ENCODE results near the gene SDR42E2.
"Not testable (repeated sequence)": the region's sequence is repeated elsewhere in the genome, so short reads cannot be mapped to it uniquely, and the experiment has no call there.

SDR42E2 gene

DNA sequence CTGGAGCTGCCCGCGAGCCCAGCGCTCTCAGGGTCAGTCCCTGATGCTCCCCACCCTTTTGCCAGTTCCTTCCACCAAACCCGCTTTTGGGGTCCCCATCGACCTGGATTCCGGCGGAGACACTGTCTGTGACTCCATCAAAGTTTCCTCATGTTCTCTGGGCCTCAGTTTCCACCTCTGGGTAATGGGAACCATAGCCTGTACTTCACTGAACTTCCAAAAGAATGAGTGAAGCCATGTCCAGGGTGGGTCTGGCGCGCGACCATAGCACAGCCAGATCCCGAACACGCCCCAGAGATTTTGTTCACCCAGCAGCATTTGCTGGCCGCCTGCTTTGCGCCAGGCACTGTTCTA lies 327 bp downstream of the SDR42E2 start:
- no peak for DNase-seq (ENCODE audit: low read depth)

DNA sequence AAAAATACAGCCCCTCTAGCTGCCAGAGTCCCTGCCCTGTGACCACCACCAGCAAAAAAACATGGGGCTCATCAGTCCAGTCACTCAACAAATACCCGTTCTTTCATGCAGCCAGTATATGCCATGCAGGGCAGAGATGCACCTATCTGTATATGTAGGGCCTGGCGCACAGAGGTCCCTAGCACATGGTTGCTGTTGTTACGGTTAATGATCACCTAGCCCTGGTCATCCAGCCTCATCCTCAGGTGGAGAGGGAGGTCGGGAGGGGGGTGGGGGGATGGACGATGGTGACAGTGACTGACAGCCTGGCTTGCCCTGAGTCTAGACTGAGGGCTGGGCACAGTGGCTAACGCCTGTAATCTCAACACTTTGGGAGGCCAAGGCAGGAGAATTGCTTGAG lies 1.5 kb downstream of the SDR42E2 start:
- no peak for DNase-seq (ENCODE audit: low read depth)

DNA sequence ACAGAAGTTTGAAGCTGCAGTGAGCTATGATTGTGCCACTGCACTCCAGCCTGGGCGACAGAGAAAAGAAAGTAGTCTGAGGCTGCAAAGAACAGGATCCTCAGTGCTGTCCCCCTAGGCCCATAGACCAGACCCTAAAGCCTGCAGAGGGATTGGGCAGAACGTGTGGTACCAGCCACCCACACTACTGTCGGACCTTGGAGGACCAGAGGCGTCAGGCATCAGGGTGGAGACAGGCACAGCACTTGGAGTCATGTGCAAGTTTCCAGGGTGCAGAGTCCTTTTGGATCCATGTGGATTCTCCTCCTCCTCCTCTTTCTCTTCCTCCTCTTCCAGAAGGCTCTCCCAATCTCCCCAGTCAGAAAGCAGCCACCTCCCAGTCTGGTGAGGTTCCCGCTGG lies 2.2 kb downstream of the SDR42E2 start:
- DNase-seq (ENCODE audit: low read depth): no peak

DNA sequence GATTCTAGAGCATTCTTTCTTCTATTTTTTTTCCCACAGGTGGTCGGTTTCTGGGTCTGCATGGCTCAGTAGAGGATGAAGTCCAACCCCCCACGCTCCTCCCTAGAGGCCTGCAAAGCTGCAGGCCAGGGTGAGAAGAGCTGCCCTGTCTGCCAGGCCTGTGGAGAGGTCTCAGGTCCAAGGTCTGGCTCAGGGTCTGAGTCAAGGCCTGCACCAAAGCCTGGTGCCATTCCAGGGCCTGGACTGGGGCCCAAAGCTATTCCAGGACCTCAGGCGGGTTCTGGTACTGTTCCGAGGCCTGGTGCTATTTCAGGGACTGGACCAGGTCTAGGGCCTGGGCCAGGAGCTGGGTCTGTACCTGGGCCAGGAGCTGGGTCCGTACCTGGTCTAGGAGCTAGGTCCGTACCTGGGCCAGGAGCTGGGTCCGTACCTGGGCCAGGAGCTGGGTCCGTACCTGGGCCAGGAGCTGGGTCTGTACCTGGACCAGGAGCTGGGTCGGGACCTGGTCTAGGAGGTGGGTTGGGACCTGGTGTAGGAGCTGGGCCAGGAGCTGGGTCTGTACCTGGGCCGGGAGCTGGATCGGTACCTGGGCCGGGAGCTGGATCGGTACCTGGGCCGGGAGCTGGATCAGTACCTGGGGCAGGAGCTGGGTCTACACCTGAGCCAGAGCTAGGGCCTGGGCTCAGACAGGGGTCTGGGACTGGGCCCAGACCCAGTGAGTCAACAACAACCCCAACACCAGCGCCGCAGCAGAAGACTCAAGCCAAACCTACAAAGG lies 3.4 kb downstream of the SDR42E2 start:
- no peak for DNase-seq (ENCODE audit: low read depth)

DNA sequence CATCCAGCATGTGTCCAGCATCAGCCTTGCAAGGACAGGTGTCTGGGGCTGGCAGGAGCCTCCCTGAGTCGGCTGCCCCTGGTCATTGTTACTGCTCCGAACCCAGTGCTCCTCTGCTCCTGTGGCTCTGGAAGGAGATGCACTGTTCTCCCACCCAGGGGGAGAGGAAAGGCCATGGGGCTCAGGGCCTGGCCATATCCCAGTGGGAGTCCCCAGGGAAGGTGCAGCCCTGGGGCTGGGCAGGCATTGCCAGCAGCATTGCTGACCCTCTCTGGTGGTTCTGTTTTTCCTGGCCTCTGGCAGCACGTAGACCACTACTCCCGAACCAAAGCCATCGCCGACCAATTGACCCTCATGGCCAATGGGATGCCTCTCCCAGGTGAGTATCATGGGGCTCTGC lies 9.6 kb downstream of the SDR42E2 start:
- no peak for DNase-seq (ENCODE audit: low read depth)

DNA sequence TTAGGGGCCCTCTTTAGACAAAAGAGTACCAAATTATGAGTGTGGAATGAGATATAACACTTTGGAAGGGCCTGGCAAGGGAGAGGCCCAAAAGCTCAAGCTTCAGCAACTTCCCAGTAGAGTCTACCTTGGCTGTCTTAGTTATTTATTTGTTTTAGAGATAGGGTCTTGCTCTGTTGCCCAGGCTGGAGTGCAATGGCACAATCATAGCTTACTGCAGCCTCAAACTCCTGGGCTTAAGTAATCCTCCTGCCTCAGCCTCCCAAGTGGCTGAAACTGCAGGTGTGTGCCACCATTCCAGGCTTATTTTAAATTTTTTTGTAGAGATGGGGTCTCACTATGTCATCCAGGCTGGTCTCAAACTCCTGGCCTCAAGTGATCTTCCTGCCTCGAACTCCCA lies 10.3 kb downstream of the SDR42E2 start:
- DNase-seq (ENCODE audit: low read depth): not testable (repeated sequence)

DNA sequence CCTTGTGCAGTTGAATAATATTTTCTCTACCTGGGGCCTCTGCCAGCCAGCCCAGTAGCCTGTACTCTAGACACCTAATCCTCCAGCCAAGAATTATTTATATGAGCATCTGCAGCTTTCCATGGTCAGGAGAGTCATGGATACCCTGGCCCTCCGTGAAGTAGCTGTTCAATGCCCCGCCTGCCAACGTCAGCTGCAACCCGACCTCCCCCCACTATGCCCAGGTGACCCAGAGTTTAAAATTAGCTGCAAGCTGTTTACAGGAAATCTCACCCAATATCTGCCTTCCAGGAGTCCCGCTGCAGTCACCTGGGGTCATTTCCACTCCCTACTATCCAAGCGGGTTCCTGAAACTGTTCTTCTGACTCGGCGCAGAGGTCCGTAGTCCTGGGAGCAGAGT lies 12.3 kb downstream of the SDR42E2 start:
- no peak for DNase-seq (ENCODE audit: low read depth)

DNA sequence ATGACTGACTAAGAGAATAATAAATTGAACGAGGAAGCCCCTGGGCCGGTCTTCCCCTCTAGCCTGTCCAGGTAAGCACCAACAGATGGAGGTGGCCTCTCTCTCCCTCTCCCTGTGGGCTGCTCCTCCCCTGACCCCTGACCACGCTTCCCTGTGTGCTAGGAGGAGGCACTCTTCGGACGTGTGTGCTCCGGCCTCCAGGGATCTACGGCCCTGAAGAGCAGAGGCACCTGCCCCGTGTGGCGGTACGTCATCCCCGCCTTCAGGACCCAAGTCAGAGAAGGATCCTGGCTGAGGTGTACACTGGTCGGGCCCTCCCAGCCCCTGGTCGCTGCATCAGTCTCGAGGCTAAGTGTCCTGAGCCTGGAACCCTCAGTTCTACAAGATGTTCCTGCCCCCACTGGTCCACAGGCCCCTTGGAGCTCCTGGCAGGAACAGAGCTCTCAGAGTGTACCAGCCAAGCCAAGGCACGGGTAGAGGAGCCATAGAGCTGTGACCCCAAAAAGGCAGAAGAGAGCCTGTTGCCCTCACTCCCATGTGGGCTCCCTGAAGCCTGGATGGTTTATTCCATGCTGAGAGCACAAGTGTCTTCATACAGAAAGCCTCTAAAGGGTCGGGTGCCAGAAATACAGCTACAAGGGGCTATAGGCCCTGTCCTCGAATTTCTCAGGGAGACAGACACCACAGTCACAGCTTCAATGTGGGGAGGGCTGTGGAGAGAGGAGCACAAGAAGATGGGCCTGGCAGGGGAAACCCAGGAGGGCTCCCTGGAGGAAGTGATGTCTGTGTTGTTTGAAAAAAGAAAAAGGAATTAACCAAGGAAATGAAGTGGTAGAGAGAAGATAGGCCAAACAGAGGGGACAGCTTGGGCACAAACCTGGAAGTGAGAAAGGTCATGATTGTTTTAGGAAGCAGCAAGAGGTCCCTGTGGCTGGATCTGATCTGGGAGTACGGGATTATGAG lies 15.9 kb downstream of the SDR42E2 start:
- no peak for DNase-seq (ENCODE audit: low read depth)

DNA sequence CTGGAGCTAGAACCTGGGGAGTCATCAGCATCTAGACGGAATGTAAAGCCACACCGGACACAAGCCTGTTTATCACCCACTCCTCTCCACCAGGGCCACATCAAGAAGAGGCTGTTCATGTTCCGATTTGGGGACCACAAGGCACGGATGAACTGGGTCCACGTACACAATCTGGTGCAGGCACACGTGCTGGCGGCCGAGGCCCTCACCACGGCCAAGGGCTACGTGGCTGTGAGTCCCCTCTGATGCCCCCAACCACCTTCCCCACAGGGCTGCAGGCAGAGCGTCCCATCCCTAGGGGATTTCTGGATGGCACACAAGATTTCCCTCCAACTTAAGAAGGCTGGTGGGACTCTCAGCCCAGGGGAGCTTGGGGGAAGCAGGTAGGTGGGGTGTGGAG lies 19.1 kb downstream of the SDR42E2 start:
- DNase-seq (ENCODE audit: low read depth): no peak

DNA sequence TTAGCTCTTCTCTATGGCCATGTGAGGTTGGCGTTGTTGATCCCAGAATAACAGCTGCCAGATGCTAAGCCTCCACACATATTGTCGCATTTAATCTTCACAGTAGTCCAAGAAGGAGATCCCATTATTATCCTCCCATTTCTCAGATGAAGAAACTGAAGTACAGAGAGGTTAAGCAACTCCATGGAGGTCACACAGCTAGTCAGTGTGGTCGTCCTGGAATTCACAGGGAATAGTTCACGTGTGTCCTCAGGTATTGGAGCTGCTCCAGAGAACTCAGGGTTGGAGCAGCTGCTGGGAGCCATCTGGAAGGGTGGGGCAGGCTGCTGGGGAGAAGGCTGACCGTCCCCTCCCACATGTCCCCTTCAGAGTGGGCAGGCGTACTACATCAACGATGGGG lies 19.5 kb downstream of the SDR42E2 start:
- DNase-seq (ENCODE audit: low read depth): no peak

DNA sequence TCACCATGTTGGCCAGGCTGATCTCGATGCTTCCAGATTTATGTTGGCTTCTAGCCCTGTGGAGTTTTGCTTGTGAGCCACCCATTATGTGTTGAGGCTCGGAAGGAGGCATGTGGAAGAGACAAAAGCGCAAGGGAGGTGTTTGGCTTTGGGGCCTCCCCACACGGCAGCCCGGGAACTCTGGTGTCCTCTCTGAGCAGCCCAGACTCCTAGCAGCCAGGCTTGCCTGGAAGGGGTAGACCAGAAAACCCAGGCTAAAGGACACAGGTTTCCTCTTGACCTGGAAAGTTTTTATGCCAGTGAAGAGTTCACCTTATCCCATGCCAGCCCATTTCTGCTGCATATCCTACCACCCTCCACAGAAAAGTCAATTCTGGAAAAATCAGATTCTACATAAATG lies 21.0 kb downstream of the SDR42E2 start:
- DNase-seq (ENCODE audit: low read depth): no peak

DNA sequence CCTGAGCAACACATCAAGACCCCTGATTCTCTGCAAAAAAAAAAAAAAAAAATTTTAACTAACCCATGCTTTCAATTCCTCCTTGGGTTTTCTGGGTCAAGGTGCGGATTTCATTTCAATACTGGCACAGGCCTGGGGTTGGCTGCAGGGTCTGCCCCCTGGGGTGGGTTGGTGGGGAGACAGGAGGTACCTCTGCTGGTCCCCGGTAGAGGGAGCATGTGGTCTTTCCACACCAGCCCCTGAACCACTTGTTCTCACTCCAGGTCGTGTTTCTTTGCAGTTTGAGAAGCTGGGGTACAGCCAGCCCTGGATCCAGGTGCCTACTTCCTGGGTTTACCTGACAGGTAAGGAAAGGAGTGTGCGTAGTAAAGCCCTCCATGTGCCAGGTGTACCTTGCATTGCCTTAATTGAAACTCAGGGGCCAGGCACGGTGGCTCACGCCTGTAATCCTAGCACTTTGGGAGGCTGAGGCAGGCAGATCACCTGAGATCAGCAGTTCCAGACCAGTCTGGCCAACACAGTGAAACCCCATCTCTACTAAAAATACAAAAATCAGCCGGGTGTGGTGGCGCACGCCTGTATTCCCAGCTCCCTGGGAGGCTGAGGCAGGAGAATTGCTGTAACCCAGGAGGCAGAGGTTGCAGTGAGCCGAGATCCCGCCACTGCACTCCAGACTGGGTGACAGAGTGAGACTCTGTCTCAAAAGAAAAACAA lies 21.8 kb downstream of the SDR42E2 start:
- DNase-seq (ENCODE audit: low read depth): no peak

DNA sequence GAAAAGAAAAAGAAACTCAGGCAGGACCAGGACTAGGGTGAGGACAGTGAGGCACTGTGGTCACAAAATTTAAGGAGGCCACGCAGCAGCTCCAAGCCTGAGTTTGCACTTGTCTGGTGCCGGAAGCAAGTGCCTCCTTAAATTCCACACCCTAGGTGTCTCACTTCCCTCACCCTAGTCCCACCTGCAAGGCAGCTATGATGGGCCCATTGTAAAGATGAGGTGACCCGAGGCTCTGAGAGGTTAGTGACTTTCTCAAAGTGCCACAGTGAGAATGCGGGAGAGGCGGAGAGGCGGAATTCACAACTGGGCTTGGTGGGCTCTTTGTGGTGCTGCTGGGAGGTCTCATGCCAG lies 22.3 kb downstream of the SDR42E2 start:
- no peak for DNase-seq (ENCODE audit: low read depth)

DNA sequence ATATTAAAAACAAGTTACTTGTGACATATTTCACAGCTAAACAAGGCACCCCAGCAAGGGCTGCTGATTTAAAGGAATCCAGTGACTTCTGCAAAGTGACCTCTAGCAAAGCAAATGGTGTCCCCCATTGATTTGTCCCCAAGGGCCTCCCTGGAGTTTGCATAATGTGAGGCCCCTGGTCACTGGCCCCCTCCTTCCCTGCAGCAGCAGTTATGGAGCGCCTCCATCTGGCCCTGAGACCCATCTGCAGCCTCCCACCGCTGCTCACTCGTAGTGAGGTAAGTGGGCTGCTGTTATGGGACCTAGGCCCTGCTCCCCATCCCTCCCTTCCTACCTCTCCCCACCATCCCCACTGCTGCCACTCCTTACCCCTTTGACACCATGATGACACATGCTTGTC lies 24.2 kb downstream of the SDR42E2 start:
- DNase-seq (ENCODE audit: low read depth): no peak

DNA sequence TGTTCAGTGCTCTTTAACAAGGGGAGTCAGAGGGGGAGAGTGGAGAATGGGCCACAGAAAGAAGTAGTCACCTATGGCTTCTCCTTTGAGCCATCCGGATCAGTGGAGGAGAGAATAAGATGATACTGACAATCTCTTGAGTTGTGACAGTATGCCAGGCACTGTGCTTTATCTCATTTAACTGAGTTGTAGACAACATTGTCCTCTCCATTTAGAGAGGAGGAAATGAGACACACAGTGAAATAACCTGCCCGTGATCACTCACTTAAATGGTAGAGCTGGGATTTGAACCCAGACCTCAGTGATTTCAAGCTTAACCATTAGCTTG lies 25.9 kb downstream of the SDR42E2 start:
- no peak for DNase-seq (ENCODE audit: low read depth)

DNA sequence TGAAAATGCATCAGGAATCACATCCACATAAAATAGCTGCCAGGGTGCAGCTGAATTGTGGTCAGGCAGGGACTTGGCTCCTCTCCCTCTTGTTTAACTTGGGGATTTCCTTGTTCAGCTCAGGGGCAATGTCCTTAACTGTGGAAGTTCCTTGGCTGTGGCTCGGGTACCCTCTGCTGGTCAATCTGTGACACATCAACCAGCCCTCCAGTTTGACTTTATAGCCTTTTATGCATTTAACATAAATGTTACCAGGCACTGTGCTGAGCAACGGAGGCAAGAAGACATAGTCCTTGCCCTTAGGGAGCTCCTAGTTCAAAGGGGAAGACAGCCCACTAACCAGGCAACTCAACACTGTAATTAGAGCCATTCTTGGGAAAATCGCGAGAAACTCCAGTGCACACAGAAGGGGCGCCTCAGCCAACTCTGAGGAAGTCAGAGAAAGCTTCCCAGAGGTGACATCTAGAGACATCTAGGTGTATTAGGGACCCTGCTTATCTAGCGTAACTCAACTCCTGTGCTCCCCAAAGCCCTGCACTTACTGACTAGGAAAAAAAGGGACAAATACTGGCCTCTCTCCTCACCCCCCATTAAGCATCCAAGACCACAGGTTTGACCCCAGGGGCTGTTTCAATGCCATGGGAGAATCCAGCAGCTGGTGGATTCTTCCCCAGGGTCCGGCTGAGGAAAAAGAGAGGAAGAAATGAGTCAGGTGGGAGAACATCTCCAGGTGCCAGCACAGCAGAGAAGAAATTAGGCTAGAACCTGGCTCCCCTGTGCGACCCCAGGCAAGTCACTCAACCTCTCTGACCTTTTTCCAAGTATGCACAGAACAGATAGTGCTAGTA lies 26.5 kb downstream of the SDR42E2 start:
- DNase-seq (ENCODE audit: low read depth): peak; percentile 39

DNA sequence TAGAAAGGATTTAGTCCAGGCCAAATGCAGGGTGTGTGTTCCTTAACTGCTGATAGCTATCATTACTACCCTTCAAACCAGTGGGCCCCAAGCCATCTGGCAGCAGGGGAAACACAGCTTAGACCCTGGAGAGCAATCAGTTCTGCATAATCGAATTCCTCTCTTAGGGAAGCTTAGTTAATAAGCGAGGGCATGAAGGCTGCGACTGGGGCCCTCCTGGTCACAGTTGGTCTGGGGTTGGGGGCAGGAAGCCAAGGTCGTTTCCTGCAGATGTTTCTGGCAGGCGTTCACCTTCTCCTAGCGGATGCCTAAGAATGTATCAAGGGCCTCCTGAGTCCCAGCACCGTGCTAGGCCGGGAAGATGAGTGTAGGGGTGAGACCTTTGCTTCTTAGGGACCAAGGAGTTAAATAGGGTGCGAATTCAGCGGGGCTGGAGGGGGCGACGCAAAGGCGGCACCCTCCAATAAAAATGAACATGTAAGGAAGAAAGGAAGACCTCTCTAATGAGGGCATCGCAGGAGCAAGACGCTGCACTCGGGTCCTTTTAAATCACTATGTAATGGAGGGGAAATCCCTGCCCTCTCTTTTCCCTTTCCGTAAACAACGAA lies 27.3 kb downstream of the SDR42E2 start:
- DNase-seq (ENCODE audit: low read depth): no peak

DNA sequence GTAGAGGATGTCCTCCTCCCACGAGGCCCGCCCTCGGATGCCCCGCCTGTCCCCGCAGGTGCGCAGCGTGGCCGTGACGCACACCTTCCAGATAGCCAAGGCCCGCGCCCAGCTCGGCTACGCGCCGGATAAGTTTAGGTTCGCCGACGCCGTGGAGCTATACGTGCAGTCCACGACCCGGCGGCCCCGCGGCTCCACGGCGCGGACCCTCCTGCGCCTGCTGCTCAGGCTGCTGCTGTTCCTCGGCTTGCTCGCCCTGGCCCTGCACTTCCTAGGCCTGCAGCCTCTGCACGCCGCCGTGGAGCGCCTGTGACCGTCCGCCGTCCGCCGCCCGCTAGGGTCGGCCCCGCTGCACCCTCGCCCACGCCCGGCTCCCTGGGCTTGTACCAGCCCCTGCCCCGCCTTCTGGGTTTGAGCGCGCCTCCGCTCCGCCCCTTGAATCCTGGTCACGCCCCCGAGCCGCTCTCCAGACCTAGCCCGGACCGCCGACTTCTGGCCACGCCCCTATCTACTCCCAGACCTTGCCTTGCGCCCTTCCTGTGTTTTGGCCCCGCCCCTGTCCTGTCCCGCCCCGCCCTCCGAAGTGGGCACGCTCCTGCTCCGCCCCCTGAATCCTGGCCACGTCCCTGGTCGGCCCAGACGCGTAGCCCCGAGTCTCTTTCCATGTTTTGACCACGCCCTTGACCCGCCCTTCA lies 27.9 kb downstream of the SDR42E2 start:
- peak; percentile 90 for DNase-seq (ENCODE audit: low read depth)

DNA sequence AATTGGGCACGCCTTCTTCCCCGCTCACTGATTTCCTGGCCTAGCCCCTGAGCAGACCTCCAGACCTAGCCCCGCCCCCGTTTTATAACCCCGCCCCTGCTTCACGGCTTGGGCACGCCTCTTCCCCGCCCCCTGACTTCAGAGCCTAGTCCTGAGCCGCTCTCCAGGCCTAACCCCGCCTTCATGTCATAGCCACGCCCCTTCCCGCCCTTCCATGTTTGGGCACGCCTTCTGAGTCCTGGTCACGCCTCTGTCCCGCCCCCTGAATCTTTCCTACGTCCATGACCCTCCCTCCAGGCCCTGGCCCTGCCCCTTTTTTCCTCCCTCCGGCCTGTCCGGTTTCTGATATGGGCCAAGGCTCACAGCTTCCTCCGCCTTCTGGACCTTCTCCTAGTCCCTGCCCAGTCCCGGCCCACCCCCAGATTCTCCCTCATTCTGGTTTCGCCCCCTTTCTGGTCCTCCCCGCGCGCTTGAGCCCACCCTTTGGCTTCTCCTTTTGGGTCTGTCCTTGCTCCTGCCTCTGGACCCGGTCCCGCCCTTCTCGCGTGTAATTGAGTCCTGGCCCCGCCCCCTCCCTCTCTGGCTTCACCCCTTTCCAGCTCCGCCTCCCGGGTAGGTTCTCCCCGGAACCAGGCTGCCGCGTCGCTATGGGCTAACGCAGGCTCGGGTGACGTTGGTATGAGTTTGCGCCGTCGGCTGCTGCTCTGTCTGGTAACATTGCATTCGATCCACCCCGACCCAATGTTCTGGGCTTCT lies 28.6 kb downstream of the SDR42E2 start:
- DNase-seq (ENCODE audit: low read depth): peak; percentile 98

Data from activated T-helper 9 cell treated with anti-CD3 and anti-CD28 coated beads, Interleukin-2, amount 50 U/mL, for 16 hours (primary cell).